GM23338 (cell line): Measurements from ENCODE around the gene AP5S1. TPM values are rescaled to one million over a fixed set of nuclear protein-coding genes. Genes with fewer than 3 reads are reported as not detected.

Experiments used
- ATAC-seq: fragments of 200-7000 bp; cut with Tn5 transposase; 3 replicates; pipeline ENCODE4 v1.9.1; 2020
- DNase-seq: peaks from one replicate; pipeline ENCODE4 v3.0.0-alpha.2; 2015; ENCODE audit warnings: low spot score
- H2AFZ ChIP-seq: fragments of 200-600 bp; sonication (generic); 2 replicates; pipeline ENCODE4 v1.8.0; 2016; ENCODE audit warnings: antibody characterized with exemption, mild to moderate bottlenecking, moderate library complexity
- H3F3A ChIP-seq: fragments of 200-600 bp; sonication (generic); replicated peaks from 2 replicates; pipeline ENCODE4 v1.8.0; 2017; ENCODE audit warnings: antibody characterized with exemption, mixed run types, low read depth
- H3K27ac ChIP-seq: fragments of 200-600 bp; sonication (generic); 2 replicates; pipeline ENCODE4 v1.6.1; 2016; ENCODE audit warnings: low read depth
- H3K27me3 ChIP-seq: fragments of 200-600 bp; sonication (generic); 2 replicates; pipeline ENCODE4 v1.8.0; 2016; ENCODE audit warnings: mild to moderate bottlenecking, mixed run types, moderate library complexity; ENCODE audit not compliant: insufficient read depth
- H3K36me3 ChIP-seq: fragments of 200-600 bp; sonication (generic); 2 replicates; pipeline ENCODE4 v1.8.0; 2016; ENCODE audit warnings: mild to moderate bottlenecking; ENCODE audit not compliant: insufficient read depth
- H3K4me1 ChIP-seq: fragments of 200-600 bp; sonication (generic); 2 replicates; pipeline ENCODE4 v1.8.0; 2016; ENCODE audit warnings: mild to moderate bottlenecking, moderate library complexity; ENCODE audit not compliant: insufficient read depth
- H3K4me2 ChIP-seq: fragments of 200-600 bp; sonication (generic); 2 replicates; pipeline ENCODE4 v1.7.1; 2017; ENCODE audit warnings: mixed run types
- H3K4me3 ChIP-seq: fragments of 200-600 bp; sonication (generic); 2 replicates; pipeline ENCODE4 v1.6.1; 2016; ENCODE audit warnings: mixed run types
- H3K79me2 ChIP-seq: fragments of 200-600 bp; sonication (generic); replicated peaks from 2 replicates; pipeline ENCODE4 v1.8.0; 2017; ENCODE audit warnings: mild to moderate bottlenecking; ENCODE audit not compliant: insufficient read depth
- H3K9me2 ChIP-seq: fragments of 200-600 bp; sonication (generic); 2 replicates; pipeline ENCODE4 v1.8.0; 2017; ENCODE audit not compliant: insufficient read depth
- H4K20me1 ChIP-seq: fragments of 200-600 bp; sonication (generic); replicated peaks from 2 replicates; pipeline ENCODE4 v1.8.0; 2017; ENCODE audit warnings: mild to moderate bottlenecking; ENCODE audit not compliant: insufficient read depth
- H3K27ac Mint-ChIP-seq: 2 replicates; pipeline ENCODE4 v1.8.0; 2020; ENCODE audit warnings: inconsistent platforms, mild to moderate bottlenecking, moderate library complexity, mixed read lengths
- H3K27me3 Mint-ChIP-seq: 3 replicates; pipeline ENCODE4 v1.8.0; 2022; ENCODE audit warnings: low read depth, mild to moderate bottlenecking, moderate library complexity, mixed read lengths, inconsistent platforms; ENCODE audit not compliant: insufficient read depth, poor library complexity
- H3K36me3 Mint-ChIP-seq: 3 replicates; pipeline ENCODE4 v1.8.0; 2021; ENCODE audit warnings: low read depth, mild to moderate bottlenecking, inconsistent platforms, moderate library complexity, mixed read lengths
- H3K4me1 Mint-ChIP-seq: 3 replicates; pipeline ENCODE4 v1.8.0; 2020; ENCODE audit warnings: mild to moderate bottlenecking, inconsistent platforms, mixed read lengths
- H3K4me3 Mint-ChIP-seq: 3 replicates; pipeline ENCODE4 v1.8.0; 2021; ENCODE audit warnings: moderate library complexity, mild to moderate bottlenecking, inconsistent platforms, mixed read lengths
- H3K9me3 Mint-ChIP-seq: 3 replicates; pipeline ENCODE4 v1.8.0; 2020; ENCODE audit warnings: moderate library complexity, mild to moderate bottlenecking, inconsistent platforms, mixed read lengths
- EZH2 ChIP-seq: fragments of 200-600 bp; sonication (generic); IDR thresholded peaks from one replicate; pipeline ENCODE4 v1.8.0; 2017; ENCODE audit warnings: antibody characterized with exemption, mild to moderate bottlenecking, low read depth; ENCODE audit not compliant: unreplicated experiment
- POLR2AphosphoS5 ChIP-seq: IDR thresholded peaks from 2 replicates; pipeline ENCODE4 v1.6.1; 2016; ENCODE audit warnings: antibody characterized with exemption, low read depth
- ZNF462 ChIP-seq: fragments of 250-450 bp; sonication (Bioruptor Pico); IDR thresholded peaks from 2 replicates; pipeline ENCODE4 v1.5.0; 2020; ENCODE audit warnings: mild to moderate bottlenecking, moderate library complexity
- polyA plus RNA-seq: library from polyadenylated mRNA; unstranded; fragments of >200 nt; fragmentation: Nextera tagmentation; extraction: Ambion mirVana; gene quantifications from 2 replicates; pipeline ENCODE4 v1.2.1, GENCODE V29; 2016
- total RNA-seq: library from RNA; depleted of rRNA; stranded (reverse); fragments of >200 nt; shearing (Covaris generic); gene quantifications from 2 replicates; pipeline ENCODE4 v1.2.3, GENCODE V29; 2014

AP5S1 gene
- total and polyA plus RNA-seq, 2 experiments from 2014 or later = 1.8 to 2.8 TPM

DNA sequence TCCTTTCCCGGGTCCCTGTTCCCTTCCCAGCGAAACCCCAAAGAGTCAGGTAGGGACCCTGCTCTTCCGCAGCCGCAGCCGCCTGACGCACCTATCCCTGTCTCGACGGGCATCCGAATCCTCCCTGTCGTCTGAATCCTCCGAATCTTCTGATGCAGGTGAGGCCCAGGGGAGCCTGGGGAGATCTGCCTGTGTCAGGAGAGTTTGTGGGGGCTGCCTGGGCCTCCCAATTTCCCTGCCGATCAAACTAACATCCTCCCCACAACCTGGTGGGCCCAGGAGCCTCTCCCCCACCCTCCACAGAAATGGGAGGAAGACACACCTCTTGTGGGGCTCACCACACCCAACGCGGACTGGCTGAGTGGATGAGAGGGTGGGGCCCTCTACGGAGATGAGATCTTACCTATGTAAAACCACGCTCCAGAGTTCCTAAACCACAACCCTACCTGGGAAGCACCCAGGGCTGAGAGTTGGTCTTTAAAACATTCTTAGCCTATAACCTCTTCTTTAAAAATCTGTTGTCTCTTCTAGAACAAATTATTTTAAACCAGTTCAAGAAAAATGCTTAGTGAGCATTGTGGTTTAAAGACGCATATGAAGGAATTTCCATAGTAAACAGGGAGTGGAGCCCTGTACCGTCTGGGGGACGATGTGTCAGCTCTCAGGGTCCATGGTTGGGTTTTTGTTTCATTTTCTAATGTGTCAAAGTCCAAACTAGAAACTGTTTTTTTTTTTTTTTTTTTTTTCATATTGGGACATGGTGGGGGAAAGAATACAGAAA lies 22.6 kb upstream of the AP5S1 start (continued):
- TF ChIP-seq ZNF462 (CRISPR knock-in tag) (no peak), POLR2AphosphoS5 (no peak)

- H3K27ac ChIP-seq = peak overlapping the region; percentile 76; the same call in 1 of the 2 replicates
- H3K27me3 ChIP-seq = no peaks in the 10 kb centered on the region
- Mint-ChIP-seq H3K27me3 (peaks cover 31% of the 10 kb centered on the region), H3K36me3 (peaks cover 32% of the 10 kb centered on the region), H3K4me3 (peak overlapping the region; percentile 26; the same call in 1 of the 3 replicates), H3K9me3 (no peaks in the 10 kb centered on the region), H3K4me1 (peaks cover 46% of the 10 kb centered on the region), H3K27ac (no peak overlapping the region)
- DNase-seq (no peak), ATAC-seq (no peak)
- H3K36me3 ChIP-seq = no peaks in the 10 kb centered on the region
- H3K9me2 ChIP-seq = no peaks in the 10 kb centered on the region
- H3F3A ChIP-seq = peaks cover 17% of the 10 kb centered on the region; the same call in 1 of the 2 replicates
- H3K4me1 ChIP-seq = peaks cover 43% of the 10 kb centered on the region
- peak overlapping the region; percentile 44; the same call in 1 of the 2 replicates for H3K4me3 ChIP-seq
- peak overlapping the region; percentile 72 for H3K4me2 ChIP-seq
- TF ChIP-seq EZH2 = no peak
- H2AFZ ChIP-seq = no peak overlapping the region
- H3K79me2 ChIP-seq = no peaks in the 10 kb centered on the region
- H4K20me1 ChIP-seq = no peaks in the 10 kb centered on the region; the same call in 1 of the 2 replicates
These were observed 22.0 kb upstream of the AP5S1 start for GRCh38 chr20:3798373-3798768.
